IPS-20b (cell line): Measurements from ENCODE around the gene AP1G2.

Experiments
- H3K27ac ChIP-seq: one replicate; pipeline ENCODE4 v1.5.1; 2013; ENCODE audit warnings: low read length
- H3K27me3 ChIP-seq: 2 replicates; pipeline ENCODE4 v1.6.1; 2013; ENCODE audit warnings: mild to moderate bottlenecking, low read length, inconsistent platforms; ENCODE audit not compliant: insufficient read depth
- H3K36me3 ChIP-seq: 2 replicates; pipeline ENCODE4 v1.6.1; 2013; ENCODE audit warnings: low read depth, mild to moderate bottlenecking, inconsistent platforms, low read length, moderate library complexity; ENCODE audit not compliant: insufficient read depth
- H3K4me1 ChIP-seq: 2 replicates; pipeline ENCODE4 v1.6.1; 2013; ENCODE audit warnings: mild to moderate bottlenecking, control low read depth, inconsistent platforms, low read length, moderate library complexity; ENCODE audit not compliant: insufficient read depth
- H3K4me3 ChIP-seq: 2 replicates; pipeline ENCODE4 v1.5.1; 2013; ENCODE audit warnings: mild to moderate bottlenecking, low read length, inconsistent platforms
- H3K9ac ChIP-seq: 2 replicates; pipeline ENCODE4 v1.6.1; 2013; ENCODE audit warnings: low read depth, mild to moderate bottlenecking, inconsistent platforms, low read length, moderate library complexity
- H3K9me3 ChIP-seq: 2 replicates; pipeline ENCODE4 v1.6.1; 2013; ENCODE audit warnings: mild to moderate bottlenecking, low read depth, low read length, inconsistent platforms; ENCODE audit not compliant: insufficient read depth

AP1G2 gene

DNA sequence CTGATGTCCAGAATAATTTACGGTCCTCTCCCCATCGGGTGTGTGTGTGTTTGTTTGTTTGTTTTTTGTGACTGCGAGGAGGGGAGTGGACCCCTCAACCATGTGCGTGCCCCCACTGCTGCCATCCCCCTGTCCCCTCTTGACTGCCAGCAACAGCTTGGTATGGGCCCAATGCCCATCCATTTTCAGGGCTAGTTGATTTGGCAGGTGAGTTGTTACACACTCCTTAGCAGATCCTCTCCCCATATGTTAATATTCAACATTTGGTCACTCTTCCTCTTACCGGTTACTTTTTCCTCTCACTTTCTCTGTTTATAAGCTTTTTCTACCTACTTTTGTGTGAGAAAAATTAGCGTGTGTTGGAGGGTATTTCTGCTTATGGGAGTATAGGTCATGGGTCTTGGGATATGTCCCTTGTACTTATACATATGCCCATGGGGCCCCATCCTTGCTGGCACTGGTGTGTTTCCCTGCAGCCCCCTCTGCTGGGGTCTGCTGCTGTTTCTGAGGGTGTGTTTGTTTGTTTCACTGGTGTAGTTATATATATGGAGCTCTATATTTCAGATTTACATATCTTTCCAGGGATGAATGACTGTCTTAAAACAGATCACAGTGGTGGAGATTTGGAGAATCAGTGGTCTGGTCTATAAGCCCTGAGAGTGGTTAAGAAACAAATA lies 49.8 kb downstream of the AP1G2 start:
- Histone ChIP-seq H3K4me3 (no peak overlapping the region), H3K36me3 (0 out of 2 replicates have a peak, but pooled peaks cover 4% of the 10 kb centered on the region), H3K27ac (no peak overlapping the region), H3K4me1 (peaks cover 16% of the 10 kb centered on the region; the same call in 1 of the 2 replicates), H3K9ac (no peak overlapping the region), H3K27me3 (0 out of 2 replicates have a peak, but pooled peaks cover 8% of the 10 kb centered on the region), H3K9me3 (no peaks in the 10 kb centered on the region)

DNA sequence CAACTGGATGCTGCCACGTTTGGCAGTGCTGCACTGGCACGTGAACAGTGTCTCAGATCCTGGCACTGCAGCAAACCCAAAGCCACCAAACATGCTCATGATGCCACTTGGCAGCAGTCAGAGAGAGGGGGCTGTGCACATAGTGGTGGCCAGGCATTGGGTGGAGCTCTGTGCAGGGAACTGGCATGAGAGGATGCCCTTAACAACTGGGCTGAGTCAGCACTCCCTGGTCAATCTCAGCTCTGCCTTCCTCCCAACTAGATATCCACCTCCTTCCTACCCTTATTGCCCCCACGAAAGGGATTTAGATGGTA lies 53.0 kb downstream of the AP1G2 start:
- Histone ChIP-seq H3K36me3 (no peaks in the 10 kb centered on the region), H3K4me1 (peaks cover 12% of the 10 kb centered on the region; the same call in 1 of the 2 replicates), H3K27me3 (0 out of 2 replicates have a peak, but pooled peaks cover 8% of the 10 kb centered on the region), H3K27ac (no peak overlapping the region), H3K9ac (no peak overlapping the region), H3K9me3 (no peaks in the 10 kb centered on the region), H3K4me3 (no peak overlapping the region)

DNA sequence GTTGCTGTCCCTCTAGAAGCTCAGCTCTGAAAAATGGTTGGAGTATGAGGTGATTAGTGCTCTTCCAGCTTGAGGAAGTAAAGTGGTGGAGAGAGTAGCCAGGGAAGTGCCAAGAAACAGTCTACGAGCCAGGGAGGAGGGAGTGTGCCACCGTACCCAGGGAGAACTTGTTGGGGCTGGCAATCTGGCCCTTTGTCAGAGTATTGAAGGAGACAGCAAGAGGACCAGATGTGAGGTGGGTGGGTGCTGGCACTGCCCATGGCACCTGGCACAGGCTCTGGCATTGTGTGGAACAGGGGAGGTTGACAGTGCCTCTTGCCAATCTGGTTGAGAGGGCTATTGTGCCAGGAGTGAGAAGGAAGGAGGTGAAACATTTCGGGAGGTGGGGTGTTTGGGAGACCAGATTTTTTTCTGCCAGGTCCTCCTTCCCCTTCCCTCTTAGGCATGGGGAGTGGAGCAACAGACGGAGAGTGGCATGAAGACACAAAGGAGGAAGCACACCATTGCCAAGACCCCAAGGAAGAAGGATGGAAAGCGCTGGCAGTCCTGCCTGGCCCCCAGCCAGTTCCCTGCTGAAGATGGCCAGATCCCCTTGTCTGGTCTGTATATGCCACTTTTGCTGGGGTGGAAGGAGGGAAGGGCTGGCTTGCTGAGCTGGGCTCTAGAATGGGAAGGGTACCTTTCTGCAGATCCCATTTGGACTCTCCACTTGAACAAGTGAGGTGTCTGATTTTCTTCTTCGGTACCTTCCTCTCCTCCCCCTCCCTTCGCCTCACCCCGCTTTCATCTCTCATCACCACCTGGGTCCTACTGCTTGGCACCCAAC lies 53.6 kb downstream of the AP1G2 start:
- H3K9me3 ChIP-seq, result no peaks in the 10 kb centered on the region
- no peaks in the 10 kb centered on the region for H3K36me3 ChIP-seq
- peaks cover 12% of the 10 kb centered on the region; the same call in 1 of the 2 replicates for H3K4me1 ChIP-seq
- 0 out of 2 replicates have a peak, but pooled peaks cover 8% of the 10 kb centered on the region for H3K27me3 ChIP-seq
- no peak overlapping the region for H3K9ac ChIP-seq
- H3K4me3 ChIP-seq, result no peak overlapping the region
- H3K27ac ChIP-seq, result no peak overlapping the region

DNA sequence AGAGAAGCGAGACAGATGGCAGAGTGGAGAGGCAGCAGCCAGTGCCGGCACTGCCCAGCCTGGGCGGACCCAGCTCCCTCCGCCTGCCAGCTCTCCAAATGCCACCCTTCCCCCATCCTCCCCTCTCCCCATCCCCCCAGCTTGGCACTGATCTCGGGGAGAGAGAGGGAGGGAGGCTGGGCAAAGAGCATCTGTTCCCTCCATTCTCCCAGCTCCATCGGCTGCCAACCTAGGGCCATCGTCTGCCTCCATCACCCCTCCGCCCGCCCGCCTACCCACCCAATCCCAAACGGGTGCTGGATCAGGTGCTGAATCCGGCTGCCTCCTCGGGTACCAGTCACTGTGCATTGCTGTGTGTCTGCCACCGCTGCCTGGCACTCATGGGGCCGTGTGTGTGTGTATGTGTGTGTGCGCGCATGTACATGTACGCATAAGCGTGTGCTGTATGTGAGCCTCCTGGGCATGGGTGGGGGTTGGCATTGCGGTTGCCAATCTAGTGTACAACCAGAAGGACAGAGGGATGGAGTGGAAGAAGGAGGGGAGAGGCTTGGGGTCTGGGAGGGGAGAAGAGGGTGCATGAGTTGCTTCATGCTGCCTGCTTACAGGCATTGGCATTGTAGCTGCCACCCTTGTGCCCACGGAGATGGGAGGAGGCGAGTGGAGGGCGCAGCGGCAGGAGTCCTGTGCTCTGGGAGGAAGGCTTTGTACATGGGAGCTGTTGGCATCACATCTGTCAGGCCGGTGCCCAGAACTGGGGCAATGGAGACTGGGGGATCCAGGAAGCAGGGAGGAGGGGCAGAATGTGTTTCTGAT lies 54.4 kb downstream of the AP1G2 start:
- Histone ChIP-seq H3K4me3 (no peak overlapping the region), H3K27me3 (0 out of 2 replicates have a peak, but pooled peaks cover 8% of the 10 kb centered on the region), H3K36me3 (no peaks in the 10 kb centered on the region), H3K9me3 (no peaks in the 10 kb centered on the region), H3K9ac (no peak overlapping the region), H3K27ac (no peak overlapping the region), H3K4me1 (peaks cover 3% of the 10 kb centered on the region; the same call in 1 of the 2 replicates)

DNA sequence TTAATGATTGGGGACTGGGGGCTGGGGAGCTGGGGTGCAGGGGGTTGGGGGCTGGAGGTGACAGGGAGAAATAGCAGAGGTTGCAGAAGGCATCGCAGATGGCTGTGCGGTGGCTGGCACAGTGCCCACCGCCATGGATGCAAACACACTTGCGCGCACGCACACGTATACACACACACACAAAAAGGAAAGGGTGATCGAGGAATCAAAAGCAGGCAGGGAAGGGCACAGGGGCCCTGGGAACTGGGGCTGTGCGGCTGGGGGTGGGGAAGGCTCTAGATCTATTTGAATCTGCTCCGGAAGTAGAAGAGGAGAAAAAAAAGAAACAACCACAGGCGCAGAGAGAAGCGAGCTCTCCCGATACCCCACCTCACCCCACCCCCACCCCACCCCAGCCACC lies 55.4 kb downstream of the AP1G2 start:
- Histone ChIP-seq H3K4me3 (no peak overlapping the region), H3K9ac (no peak overlapping the region), H3K36me3 (no peaks in the 10 kb centered on the region), H3K27me3 (0 out of 2 replicates have a peak, but pooled peaks cover 8% of the 10 kb centered on the region), H3K9me3 (no peaks in the 10 kb centered on the region), H3K4me1 (no peaks in the 10 kb centered on the region; the same call in 1 of the 2 replicates), H3K27ac (no peak overlapping the region)
